ENCODE results near the gene BIN2. TPM values are rescaled to one million over a fixed set of nuclear protein-coding genes. Genes with fewer than 3 reads are reported as not detected.

The BIN2 gene
- total RNA-seq, 1 experiment from 2014 or later: not detected

DNA sequence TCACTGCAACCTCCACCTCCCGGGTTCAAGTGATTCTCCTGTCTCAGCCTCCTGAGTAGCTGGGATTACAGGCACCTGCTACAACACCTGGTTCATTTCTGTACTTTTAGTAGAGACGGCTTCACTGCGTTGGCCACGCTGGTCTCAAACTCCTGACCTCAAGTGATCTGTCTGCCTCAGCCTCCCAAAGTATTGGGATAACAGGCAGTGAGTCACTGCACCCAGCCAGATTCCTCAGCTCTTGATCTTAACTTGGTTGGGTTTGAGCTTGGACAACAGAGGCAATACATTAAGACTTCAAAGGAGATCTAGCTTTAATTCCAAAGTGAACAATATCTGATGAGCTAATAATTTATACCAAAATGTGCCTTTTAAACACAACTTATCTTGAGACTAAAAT is 79.7 kb downstream of the BIN2 start:
- in situ Hi-C loops (cut with HindIII; ENCODE audit: low pct_unique_long_range_greater_than_20kb, low sequenced_read_pairs): no loop called here
- DNase-seq (ENCODE audit: low read depth, low spot score): no peak

DNA sequence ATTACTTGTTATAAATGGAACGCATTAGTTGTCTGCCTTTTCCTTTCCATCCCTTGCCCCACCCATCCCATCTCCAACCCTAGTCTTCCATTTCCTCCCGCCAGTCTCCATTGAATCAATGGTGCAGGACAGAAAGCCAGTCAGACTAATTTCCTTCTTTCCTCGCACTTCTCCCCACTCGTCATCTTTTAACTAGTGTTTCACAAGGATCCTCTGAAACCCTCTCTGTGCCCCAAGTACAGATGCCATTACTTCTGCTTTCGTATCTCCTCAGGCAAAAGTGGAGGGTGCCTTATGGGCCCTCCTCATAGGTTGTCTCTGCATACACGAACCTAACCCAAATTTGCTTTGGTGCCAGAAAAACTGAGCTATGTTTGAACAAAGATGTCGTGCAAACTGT is 81.1 kb downstream of the BIN2 start:
- in situ Hi-C loops (cut with HindIII; ENCODE audit: low pct_unique_long_range_greater_than_20kb, low sequenced_read_pairs): no loop called here

DNA sequence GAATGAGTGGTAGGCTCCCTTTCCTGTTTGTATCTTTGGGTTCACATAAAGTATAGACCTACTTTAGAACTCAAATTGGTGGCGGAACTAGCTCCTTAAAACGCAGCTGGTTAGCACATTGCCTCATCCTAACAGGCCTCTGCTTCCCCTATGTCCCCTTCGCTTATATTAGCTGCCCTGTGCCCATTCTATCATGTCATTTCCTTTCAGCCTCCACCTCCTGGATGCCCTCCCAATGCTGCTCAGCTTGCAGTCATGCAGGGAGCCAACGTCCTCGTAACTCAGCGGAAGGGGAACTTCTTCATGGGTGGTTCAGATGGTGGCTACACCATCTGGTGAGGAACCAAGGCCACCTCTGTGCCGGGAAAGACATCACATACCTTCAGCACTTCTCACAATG is 81.9 kb downstream of the BIN2 start:
- DNase-seq (ENCODE audit: low read depth, low spot score): no peak
- in situ Hi-C loops (cut with HindIII; ENCODE audit: low pct_unique_long_range_greater_than_20kb, low sequenced_read_pairs): no loop called here

More for the DNA sequence above, 81.1 kb downstream of the BIN2 start:
- DNase-seq (ENCODE audit: low read depth, low spot score): no peak

DNA sequence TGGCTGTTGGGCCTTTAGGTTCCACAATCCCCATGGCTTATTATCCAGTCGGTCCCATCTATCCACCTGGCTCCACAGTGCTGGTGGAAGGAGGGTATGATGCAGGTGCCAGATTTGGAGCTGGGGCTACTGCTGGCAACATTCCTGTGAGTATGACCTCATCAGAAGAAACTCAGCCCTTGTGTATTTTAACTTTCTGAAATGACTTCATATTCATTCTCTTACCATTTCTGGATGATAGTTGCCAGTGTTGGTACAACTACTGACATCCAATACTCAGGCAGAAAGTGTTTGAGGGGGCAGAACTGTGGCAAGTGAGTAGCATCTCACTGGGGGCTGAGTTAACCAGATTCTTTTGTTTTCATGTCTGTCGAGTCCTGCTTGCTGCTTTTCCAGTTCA is 83.0 kb downstream of the BIN2 start:
- DNase-seq (ENCODE audit: low read depth, low spot score): no peak
- in situ Hi-C loops (cut with HindIII; ENCODE audit: low pct_unique_long_range_greater_than_20kb, low sequenced_read_pairs): no loop called here

DNA sequence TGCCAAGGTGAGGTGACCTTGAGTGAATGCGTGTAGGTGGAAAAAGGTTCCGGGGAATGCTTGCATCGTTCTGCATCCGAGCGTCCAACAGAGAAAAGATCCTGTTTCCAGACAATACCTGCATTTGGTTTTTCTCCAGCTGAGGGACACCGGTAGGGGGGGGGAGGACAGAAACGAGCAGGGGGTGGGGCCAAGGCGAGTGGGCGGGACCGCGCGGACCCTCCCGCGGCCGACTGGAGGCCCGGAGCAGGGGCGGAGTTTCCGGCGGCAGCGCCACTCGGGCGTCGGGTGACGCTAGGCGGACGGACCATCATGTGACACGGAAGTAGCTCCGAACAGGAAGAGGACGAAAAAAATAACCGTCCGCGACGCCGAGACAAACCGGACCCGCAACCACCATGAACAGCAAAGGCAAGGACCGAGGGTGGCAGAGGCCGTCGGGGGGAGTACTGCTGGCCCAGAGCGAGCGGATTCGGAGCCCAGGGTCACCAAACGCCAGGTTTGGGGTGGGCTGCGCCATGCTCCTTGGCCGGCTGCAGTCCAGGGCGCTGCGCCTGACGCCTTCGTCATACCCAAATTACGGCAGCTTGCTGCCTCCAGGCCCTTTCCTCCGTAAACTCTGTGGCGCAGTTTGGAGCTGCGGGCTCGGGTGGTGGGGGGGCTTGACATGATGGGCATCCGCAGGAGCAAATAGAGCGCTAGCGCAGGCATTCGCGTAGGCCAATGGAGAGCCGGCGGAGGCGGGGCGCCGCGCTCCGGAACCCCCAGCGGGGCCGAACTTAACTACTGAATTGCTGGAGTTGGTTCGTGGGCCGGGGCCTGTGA is 85.3 kb downstream of the BIN2 start, which contains the start of gene DAZAP2:
Gene DAZAP2 (plus strand): TSS at position 317 of the 825 bp plus-strand sequence. CDS start 82 bp downstream, at position 399.
- in situ Hi-C loops (cut with HindIII; ENCODE audit: low pct_unique_long_range_greater_than_20kb, low sequenced_read_pairs): no loop called here
- peak; percentile 96 for DNase-seq (ENCODE audit: low read depth, low spot score)

DNA sequence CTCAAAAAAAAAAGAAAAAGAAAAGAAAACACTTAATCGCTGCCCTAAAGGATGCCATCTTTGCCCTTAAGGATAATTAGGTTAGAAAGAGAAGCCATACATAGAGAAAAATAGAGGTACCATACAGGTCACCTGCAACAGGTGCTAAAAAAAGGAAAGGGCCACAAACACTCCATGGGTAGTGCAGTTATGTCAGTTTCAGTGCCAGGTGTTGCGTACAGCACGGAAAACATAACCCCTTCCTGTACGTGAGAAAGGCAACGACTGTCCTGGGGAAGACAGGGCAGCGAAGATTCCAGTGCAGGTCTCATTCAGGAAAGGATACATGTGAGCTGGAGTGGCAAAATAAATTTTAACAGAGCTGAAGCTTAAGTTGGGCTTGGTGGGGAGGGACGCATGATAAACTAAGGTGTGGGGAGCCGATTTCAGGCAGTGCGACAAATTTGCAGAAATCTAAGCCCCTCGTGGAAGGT is 85.9 kb downstream of the BIN2 start:
- in situ Hi-C loops (cut with HindIII; ENCODE audit: low pct_unique_long_range_greater_than_20kb, low sequenced_read_pairs): no loop called here
- DNase-seq (ENCODE audit: low read depth, low spot score): no peak

DNA sequence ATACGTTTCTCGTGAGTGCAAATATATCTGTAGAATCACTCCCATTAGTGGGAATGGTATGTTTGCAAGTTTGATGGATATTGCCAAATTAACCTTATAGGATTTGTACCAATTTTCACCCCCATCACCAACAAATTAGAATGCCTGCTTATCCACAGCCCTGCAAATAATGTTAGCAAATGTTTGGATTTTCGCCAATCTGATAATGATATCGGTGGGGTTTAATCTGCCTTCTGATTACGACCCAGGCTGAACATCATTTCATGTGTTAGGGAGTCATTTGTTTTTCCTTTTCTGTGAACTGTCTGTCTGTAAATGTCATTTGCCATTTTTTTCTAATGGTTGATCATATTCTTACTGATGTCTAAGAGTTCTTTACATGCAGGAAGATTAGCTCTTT is 89.4 kb downstream of the BIN2 start:
- no peak for DNase-seq (ENCODE audit: low read depth, low spot score)
- in situ Hi-C loops (cut with HindIII; ENCODE audit: low pct_unique_long_range_greater_than_20kb, low sequenced_read_pairs): no loop called here

DNA sequence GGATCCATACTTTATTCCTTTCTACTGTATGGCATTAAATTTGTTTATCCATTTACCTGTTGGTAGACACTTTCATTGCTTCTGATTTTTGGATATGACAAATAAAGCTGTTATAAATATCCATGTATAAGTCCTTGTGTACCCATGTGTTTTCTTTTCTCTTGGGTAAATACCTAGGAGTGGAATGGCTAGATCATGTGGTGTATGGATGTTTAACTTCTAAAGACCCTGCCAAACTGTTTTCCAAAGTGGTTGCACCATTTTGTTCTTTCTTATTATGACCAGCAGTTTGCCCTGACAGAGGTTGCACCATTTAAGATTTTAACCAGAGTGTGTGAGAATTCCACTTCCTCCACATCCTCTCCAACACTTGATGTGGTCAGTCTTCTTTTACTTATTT is 91.3 kb downstream of the BIN2 start:
- DNase-seq (ENCODE audit: low read depth, low spot score): no peak
- in situ Hi-C loops (cut with HindIII; ENCODE audit: low pct_unique_long_range_greater_than_20kb, low sequenced_read_pairs): no loop called here

Other genes starting within 250 kb of the BIN2 start
- 15.0 and 16.0 TPM in 2 replicates for gene CSRNP2, start 240.6 kb downstream of the BIN2 start, total RNA-seq (2014; rRNA removed; shearing (Covaris generic))
- 11.3 and 12.1 TPM in 2 replicates for gene TFCP2, start 151.0 kb downstream of the BIN2 start, total RNA-seq (2014; rRNA removed; shearing (Covaris generic))
- gene POU6F1, start 106.1 kb downstream of the BIN2 start, total RNA-seq (2014; rRNA removed; shearing (Covaris generic)): 1.5 and 3.1 TPM in 2 replicates
- 424 and 462 TPM in 2 replicates for gene DAZAP2, start 85.3 kb downstream of the BIN2 start, total RNA-seq (2014; rRNA removed; shearing (Covaris generic))
- gene SMAGP, start 53.8 kb downstream of the BIN2 start, total RNA-seq (2014; rRNA removed; shearing (Covaris generic)): 1.8 and 2.3 TPM in 2 replicates
- gene CELA1, start 22.5 kb upstream of the BIN2 start, total RNA-seq (2014; rRNA removed; shearing (Covaris generic)): not detected in 2 replicates
- gene GALNT6, start 67.2 kb upstream of the BIN2 start, total RNA-seq (2014; rRNA removed; shearing (Covaris generic)): 1.3 and 3.7 TPM in 2 replicates
- gene SLC4A8, start 100.7 kb upstream of the BIN2 start, total RNA-seq (2014; rRNA removed; shearing (Covaris generic)): 0.11 TPM in 1 of 2 replicates, not detected in the other